ENCODE results near the gene AGBL1.

The AGBL1 gene

GRCh38 chr15:86700864-86701610 lies 621.4 kb downstream of the AGBL1 start:
- no peak overlapping the region for H3K4me3 ChIP-seq (ENCODE audit: low read depth, low read length)
- TF ChIP-seq CTCF (IDR thresholded peaks at IDR 0.05; ENCODE audit: insufficient read depth, low read depth, low read length, missing control alignments) = no peak
- no peak for DNase-seq (ENCODE audit: low read depth)

- TF ChIP-seq CTCF (IDR thresholded peaks at IDR 0.05; ENCODE audit: insufficient read depth, low read depth, low read length, missing control alignments) = no peak
- no peak for DNase-seq (ENCODE audit: low read depth)
- H3K4me3 ChIP-seq (ENCODE audit: low read depth, low read length) = no peak overlapping the region
These were observed 621.9 kb downstream of the AGBL1 start for GRCh38 chr15:86701611-86701963.

GRCh38 chr15:86706813-86707212 lies 627.1 kb downstream of the AGBL1 start:
- H3K4me3 ChIP-seq (ENCODE audit: low read depth, low read length) = no peak overlapping the region
- no peak for DNase-seq (ENCODE audit: low read depth)
- no peak for TF ChIP-seq CTCF (IDR thresholded peaks at IDR 0.05; ENCODE audit: insufficient read depth, low read depth, low read length, missing control alignments)

- H3K4me3 ChIP-seq (ENCODE audit: low read depth, low read length) = no peak overlapping the region
- TF ChIP-seq CTCF (IDR thresholded peaks at IDR 0.05; ENCODE audit: insufficient read depth, low read depth, low read length, missing control alignments) = no peak
- DNase-seq (ENCODE audit: low read depth) = no peak
These were observed 631.8 kb downstream of the AGBL1 start for GRCh38 chr15:86711476-86711875.

GRCh38 chr15:86714241-86714640 lies 634.6 kb downstream of the AGBL1 start:
- no peak for DNase-seq (ENCODE audit: low read depth)
- no peak overlapping the region for H3K4me3 ChIP-seq (ENCODE audit: low read depth, low read length)
- no peak for TF ChIP-seq CTCF (IDR thresholded peaks at IDR 0.05; ENCODE audit: insufficient read depth, low read depth, low read length, missing control alignments)

- no peak overlapping the region for H3K4me3 ChIP-seq (ENCODE audit: low read depth, low read length)
- no peak for DNase-seq (ENCODE audit: low read depth)
- TF ChIP-seq CTCF (IDR thresholded peaks at IDR 0.05; ENCODE audit: insufficient read depth, low read depth, low read length, missing control alignments) = no peak
These were observed 646.0 kb downstream of the AGBL1 start for GRCh38 chr15:86725628-86726027.
